CD4-positive, alpha-beta T cell treated with Interleukin-2 at 100 ng/mL for 4 hours (primary cell): ENCODE measurements around the gene TMEM176B.
"Not testable (repeated sequence)": the region's sequence is repeated elsewhere in the genome, so short reads cannot be mapped to it uniquely, and the experiment has no call there.

Source experiments
- DNase-seq: peaks from one replicate; pipeline ENCODE4 v3.0.0-alpha.2; 2020; ENCODE audit warnings: low spot score

TMEM176B gene

DNA sequence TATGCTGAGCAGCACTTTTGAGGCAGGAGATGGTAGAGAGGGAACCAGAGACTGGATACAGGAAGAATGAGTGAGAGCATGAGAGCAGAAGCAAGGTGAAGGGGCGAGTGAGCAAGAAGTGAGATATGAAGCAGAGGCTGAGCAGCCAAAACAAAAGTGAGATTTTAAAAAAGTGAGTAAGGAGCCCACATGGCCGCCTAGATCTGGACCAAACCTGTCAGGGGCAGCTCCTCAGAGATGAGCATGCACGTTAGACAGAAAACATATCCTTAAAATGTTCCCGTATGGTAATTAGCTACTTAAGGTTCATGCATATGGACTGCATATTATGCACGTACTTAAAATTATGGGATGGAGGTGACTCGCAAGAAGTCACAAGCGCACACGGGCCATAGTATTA is 22.9 kb upstream of the TMEM176B start:
- no peak for DNase-seq

- no peak for DNase-seq
Observed at GRCh38 chr7:150820578-150821198, 20.5 kb upstream of the TMEM176B start.

GRCh38 chr7:150820148-150820547 is 20.0 kb upstream of the TMEM176B start:
- no peak for DNase-seq

- no peak for DNase-seq
Observed at GRCh38 chr7:150818971-150819370, 18.8 kb upstream of the TMEM176B start.

- no peak for DNase-seq
Observed at GRCh38 chr7:150814328-150815001, 14.3 kb upstream of the TMEM176B start.

- not testable (repeated sequence) for DNase-seq
Observed at GRCh38 chr7:150807616-150808438, 7.7 kb upstream of the TMEM176B start.

DNA sequence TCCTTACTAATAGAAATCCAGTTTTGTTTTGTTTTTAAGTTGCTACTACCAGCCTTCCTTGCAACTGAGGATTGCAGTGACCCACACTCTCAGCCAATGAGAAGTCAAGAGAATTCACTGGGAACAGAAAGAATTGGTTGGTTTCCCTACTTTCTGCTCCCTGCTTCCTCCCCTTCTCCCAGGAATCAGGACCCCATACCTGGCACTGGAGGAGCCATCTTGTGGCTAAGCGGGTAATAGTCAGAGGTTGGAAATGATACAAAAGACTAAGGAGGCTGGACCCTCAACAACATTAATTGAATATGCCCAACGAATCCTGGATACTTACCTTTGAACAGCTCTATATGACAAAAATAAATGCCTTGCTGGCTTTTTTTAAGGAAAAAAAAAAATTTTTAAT is 6.7 kb upstream of the TMEM176B start:
- no peak for DNase-seq

DNA sequence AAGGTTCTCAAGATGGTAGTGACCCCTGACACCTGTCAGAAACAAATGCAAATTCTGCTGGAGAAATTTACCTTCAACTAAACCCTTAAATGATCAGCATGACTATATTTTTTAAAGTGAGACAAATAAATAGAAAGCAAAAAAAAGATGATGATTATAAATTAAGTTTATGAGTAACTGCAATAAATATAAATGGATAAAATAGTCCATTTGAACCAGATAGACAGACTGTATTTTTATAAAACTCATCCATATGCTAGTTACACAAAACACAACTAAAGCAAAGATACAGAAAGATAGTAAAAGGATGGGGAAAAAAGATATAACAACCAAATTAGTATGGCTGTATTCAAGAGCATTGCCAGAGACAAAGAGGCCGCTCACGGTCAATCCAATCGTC is 6.3 kb upstream of the TMEM176B start:
- DNase-seq, result no peak

GRCh38 chr7:150805864-150806263 is 5.7 kb upstream of the TMEM176B start:
- no peak for DNase-seq

DNA sequence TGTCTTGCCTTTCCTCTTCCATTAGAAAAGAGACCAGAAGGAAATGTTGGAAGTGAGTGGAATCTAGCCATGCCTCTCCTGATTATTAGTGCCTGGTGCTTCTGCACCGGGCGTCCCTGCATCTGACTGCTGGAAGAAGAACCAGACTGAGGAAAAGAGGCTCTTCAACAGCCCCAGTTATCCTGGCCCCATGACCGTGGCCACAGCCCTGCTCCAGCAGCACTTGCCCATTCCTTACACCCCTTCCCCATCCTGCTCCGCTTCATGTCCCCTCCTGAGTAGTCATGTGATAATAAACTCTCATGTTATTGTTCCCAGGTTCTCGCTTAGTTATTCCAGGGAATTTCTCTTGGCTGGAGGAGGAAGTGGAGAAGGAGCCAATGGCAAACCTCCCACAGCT is 4.6 kb upstream of the TMEM176B start:
- no peak for DNase-seq

GRCh38 chr7:150803161-150803860 is 3.1 kb upstream of the TMEM176B start:
- no peak for DNase-seq

- no peak for DNase-seq
Observed at GRCh38 chr7:150801946-150802771, 2.0 kb upstream of the TMEM176B start.

DNA sequence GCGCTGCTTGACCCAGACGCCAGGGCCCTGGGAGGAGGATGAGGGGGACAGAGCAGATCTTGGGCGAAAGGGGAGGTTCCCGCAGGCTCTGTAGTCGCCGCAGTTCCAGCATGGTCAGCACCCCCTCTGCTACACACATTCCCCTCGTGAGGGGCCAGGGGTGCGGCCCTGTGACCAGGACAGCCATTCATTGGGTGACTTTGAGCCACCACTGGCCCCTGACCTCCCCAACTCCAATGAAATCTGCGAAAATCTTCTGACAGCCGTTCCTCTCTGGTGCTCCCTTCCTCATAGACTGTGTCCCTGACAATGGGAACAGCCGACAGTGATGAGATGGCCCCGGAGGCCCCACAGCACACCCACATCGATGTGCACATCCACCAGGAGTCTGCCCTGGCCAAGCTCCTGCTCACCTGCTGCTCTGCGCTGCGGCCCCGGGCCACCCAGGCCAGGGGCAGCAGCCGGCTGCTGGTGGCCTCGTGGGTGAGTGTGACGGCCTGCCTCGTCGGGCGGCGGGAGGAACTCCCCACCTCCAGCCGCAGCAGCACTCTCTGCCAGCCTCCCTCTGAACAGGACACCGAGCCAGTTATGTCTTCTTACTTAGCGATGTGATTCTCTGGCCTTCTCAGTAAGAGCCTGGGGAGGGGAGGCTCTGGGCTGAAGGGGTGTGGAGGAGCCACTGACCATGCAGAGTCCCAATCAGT is 1.2 kb upstream of the TMEM176B start:
- DNase-seq, result no peak

GRCh38 chr7:150800581-150801241 is 547 bp upstream of the TMEM176B start, which contains the start of gene TMEM176A:
TSS of gene TMEM176A (plus strand) at chr7:150800769. CDS start at chr7:150801551, 782 bp downstream.
- DNase-seq, result no peak

DNA sequence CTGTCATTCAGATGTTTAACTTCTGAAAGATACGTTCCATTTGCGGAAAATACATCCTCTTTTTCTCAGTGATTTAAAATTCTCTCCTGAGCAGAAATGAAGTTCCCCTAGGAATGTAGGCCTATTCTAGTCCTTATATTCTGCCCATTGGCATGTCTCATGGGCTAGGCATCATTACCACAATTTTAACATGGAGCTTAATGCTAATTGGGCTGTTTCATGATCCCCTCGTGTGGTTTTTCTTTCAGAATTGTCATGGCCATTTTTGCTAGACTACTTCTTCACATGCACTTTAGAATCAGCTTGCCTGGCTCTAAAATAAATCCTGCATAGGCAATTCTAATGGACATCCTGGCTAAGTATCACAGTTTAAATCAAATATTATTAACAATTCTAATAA is 1.0 kb downstream of the TMEM176B start:
- no peak for DNase-seq

- no peak for DNase-seq
Observed at GRCh38 chr7:150797661-150798060, 2.5 kb downstream of the TMEM176B start.

GRCh38 chr7:150793569-150794238 is 6.5 kb downstream of the TMEM176B start:
- no peak for DNase-seq

GRCh38 chr7:150791746-150792452 is 8.3 kb downstream of the TMEM176B start:
- DNase-seq, result no peak

DNA sequence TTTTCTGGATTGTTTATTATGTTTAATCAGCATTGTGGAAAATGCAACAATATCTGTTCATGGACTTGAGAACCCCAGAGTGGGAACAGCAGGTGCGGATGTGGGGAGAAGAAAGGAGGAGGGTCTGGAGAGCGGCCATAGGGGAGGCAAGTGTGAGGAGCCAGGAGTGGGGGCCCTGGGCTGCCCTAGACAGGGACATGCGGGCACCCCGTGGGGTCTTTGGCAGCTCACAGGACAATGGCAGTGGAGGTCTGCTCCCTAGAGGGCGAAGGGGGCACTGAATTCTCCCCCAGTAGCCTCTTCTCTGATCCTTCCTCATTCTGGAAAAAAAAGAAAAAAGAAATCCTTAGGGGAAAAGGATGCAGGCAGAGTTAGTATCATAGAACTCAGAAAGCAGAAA is 8.9 kb downstream of the TMEM176B start:
- DNase-seq, result no peak
